ENCODE data around the gene PACRG.

DNA sequence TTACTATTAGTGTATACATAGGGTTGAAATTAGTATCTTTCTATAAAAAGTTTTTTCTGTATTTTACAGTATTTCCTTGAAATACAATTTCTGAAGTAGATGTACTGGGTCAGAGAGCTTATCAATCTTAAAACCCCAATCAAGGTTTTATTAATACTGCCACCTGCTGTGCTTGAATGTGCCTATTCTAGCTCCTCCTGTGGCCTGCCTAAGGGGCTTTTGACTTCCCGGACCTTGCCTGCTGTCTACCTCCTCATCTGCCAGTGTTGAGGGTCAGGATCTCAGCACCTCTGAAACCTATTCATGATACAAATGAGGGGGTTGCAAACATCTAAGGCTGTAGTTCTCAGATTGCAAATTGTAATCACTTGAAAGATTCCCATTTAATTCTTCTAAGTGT is 9.2 kb downstream of the PACRG start:
- no peak for TF ChIP-seq POLR2A (IDR thresholded peaks at IDR 0.05)
- TF ChIP-seq, protein P1, sequence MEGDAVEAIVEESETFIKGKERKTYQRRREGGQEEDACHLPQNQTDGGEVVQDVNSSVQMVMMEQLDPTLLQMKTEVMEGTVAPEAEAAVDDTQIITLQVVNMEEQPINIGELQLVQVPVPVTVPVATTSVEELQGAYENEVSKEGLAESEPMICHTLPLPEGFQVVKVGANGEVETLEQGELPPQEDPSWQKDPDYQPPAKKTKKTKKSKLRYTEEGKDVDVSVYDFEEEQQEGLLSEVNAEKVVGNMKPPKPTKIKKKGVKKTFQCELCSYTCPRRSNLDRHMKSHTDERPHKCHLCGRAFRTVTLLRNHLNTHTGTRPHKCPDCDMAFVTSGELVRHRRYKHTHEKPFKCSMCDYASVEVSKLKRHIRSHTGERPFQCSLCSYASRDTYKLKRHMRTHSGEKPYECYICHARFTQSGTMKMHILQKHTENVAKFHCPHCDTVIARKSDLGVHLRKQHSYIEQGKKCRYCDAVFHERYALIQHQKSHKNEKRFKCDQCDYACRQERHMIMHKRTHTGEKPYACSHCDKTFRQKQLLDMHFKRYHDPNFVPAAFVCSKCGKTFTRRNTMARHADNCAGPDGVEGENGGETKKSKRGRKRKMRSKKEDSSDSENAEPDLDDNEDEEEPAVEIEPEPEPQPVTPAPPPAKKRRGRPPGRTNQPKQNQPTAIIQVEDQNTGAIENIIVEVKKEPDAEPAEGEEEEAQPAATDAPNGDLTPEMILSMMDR (IDR thresholded peaks at IDR 0.05), result peak in 1 of 4 experiments; percentile 20
- no peak for TF ChIP-seq POLR2AphosphoS5 (IDR thresholded peaks at IDR 0.05)

Measured in prostate gland (tissue), 2 donors.